22Rv1 (cell line): ENCODE measurements around the gene CLASP1.

Experiments used
- CTCF ChIP-seq: fragments of 450-650 bp; IDR thresholded peaks from 2 replicates; pipeline ENCODE4 v1.5.1; 2017; ENCODE audit warnings: mild to moderate bottlenecking
- ZFX ChIP-seq: fragments of 450-650 bp; IDR thresholded peaks from 2 replicates; pipeline ENCODE4 v1.6.1; 2017; ENCODE audit warnings: antibody characterized with exemption, borderline replicate concordance

GRCh38 chr2:121436918-121437317 is 212.3 kb downstream of the CLASP1 start:
- no peak for TF ChIP-seq CTCF
- TF ChIP-seq ZFX, result no peak
